Measurements from ENCODE around the gene AFDN. TPM values are rescaled to one million over a fixed set of nuclear protein-coding genes. Genes with fewer than 3 reads are reported as not detected.

Gene AFDN
- total RNA-seq, 1 experiment from 2014 or later = 108 TPM

DNA sequence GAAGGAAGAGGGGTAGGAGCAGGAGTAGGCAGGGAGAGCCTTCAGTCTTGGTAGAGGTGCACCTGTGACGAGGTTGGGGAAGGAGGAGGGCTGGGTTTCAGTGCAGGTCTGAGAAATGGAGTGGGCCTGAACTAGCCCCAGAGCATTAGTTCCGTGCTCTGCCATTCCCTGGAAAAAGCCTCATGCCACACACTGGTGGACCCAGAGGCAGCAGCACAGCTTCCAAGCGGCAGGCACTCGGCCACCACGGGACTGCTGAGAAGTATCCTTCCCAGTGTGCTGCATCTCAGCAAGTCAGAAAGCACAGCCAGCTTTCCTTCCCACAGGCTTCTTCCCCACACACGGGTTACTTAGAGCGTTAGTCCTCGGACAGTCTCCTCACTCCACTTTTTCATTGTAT, 93.5 kb downstream of the AFDN start:
- no peaks in the 10 kb centered on the region for H3K79me2 ChIP-seq (ENCODE audit: low read depth)
- ChIA-PET CTCF (no interaction called here), POLR2A (ENCODE audit: unreplicated experiment) (no interaction called here)
- no peaks in the 10 kb centered on the region for H3K9me3 ChIP-seq (ENCODE audit: insufficient read depth, low read depth)
- no peak overlapping the region for H3K4me3 ChIP-seq
- BruUV-seq (replicated peaks) = no TSS peak
- H3K27me3 ChIP-seq (ENCODE audit: insufficient read depth, low read depth) = no peaks in the 10 kb centered on the region
- no peaks in the 10 kb centered on the region for H3F3A ChIP-seq (ENCODE audit: insufficient read depth, low read depth)
- H3K4me2 ChIP-seq = no peak overlapping the region
- H3K4me1 ChIP-seq (replicated peaks; ENCODE audit: insufficient read depth) = no peaks in the 10 kb centered on the region
- H3K9me2 ChIP-seq (ENCODE audit: insufficient read depth) = no peaks in the 10 kb centered on the region
- no peak for DNase-seq
- no peak overlapping the region for H2AFZ ChIP-seq
- H3K36me3 ChIP-seq (ENCODE audit: low read depth) = peaks cover 30% of the 10 kb centered on the region
- H3K27ac ChIP-seq = no peak overlapping the region
- H4K20me1 ChIP-seq (ENCODE audit: insufficient read depth) = 0 out of 2 replicates have a peak, but pooled peaks cover 4% of the 10 kb centered on the region
- TF ChIP-seq EZH2 (IDR thresholded peaks at IDR 0.05; ENCODE audit: low read depth) = no peak
- TF ChIP-seq, protein P1, sequence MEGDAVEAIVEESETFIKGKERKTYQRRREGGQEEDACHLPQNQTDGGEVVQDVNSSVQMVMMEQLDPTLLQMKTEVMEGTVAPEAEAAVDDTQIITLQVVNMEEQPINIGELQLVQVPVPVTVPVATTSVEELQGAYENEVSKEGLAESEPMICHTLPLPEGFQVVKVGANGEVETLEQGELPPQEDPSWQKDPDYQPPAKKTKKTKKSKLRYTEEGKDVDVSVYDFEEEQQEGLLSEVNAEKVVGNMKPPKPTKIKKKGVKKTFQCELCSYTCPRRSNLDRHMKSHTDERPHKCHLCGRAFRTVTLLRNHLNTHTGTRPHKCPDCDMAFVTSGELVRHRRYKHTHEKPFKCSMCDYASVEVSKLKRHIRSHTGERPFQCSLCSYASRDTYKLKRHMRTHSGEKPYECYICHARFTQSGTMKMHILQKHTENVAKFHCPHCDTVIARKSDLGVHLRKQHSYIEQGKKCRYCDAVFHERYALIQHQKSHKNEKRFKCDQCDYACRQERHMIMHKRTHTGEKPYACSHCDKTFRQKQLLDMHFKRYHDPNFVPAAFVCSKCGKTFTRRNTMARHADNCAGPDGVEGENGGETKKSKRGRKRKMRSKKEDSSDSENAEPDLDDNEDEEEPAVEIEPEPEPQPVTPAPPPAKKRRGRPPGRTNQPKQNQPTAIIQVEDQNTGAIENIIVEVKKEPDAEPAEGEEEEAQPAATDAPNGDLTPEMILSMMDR (conservative IDR thresholded peaks at IDR 0.05) = no peak
- intact Hi-C loops (cut with micrococcal nuclease; ENCODE audit: unreplicated experiment) = no loop called here

- Histone ChIP-seq H3K36me3 (ENCODE audit: low read depth) (peaks cover 31% of the 10 kb centered on the region), H2AFZ (no peak overlapping the region), H3K4me3 (no peak overlapping the region), H3K27me3 (ENCODE audit: insufficient read depth, low read depth) (no peaks in the 10 kb centered on the region), H3K4me2 (no peak overlapping the region), H3K79me2 (ENCODE audit: low read depth) (no peaks in the 10 kb centered on the region), H3F3A (ENCODE audit: insufficient read depth, low read depth) (no peaks in the 10 kb centered on the region), H3K9me2 (ENCODE audit: insufficient read depth) (no peaks in the 10 kb centered on the region), H3K9me3 (ENCODE audit: insufficient read depth, low read depth) (no peaks in the 10 kb centered on the region), H3K4me1 (replicated peaks; ENCODE audit: insufficient read depth) (no peaks in the 10 kb centered on the region), H4K20me1 (ENCODE audit: insufficient read depth) (0 out of 2 replicates have a peak, but pooled peaks cover 4% of the 10 kb centered on the region), H3K27ac (no peak overlapping the region)
- DNase-seq = no peak
- CTCF ChIA-PET = no interaction called here
- POLR2A ChIA-PET (ENCODE audit: unreplicated experiment) = no interaction called here
- intact Hi-C loops (cut with micrococcal nuclease; ENCODE audit: unreplicated experiment) = no loop called here
- BruUV-seq (replicated peaks) = no TSS peak
- TF ChIP-seq, protein P1 (conservative IDR thresholded peaks at IDR 0.05) = no peak
- TF ChIP-seq EZH2 (IDR thresholded peaks at IDR 0.05; ENCODE audit: low read depth) = no peak
Observed at GRCh38 chr6:167921831-167922230, 95.1 kb downstream of the AFDN start.

- H3K9me2 ChIP-seq (ENCODE audit: insufficient read depth) = no peaks in the 10 kb centered on the region
- no peaks in the 10 kb centered on the region for H3K9me3 ChIP-seq (ENCODE audit: insufficient read depth, low read depth)
- H3K27ac ChIP-seq = no peak overlapping the region
- H3F3A ChIP-seq (ENCODE audit: insufficient read depth, low read depth) = no peaks in the 10 kb centered on the region
- no peaks in the 10 kb centered on the region for H3K27me3 ChIP-seq (ENCODE audit: insufficient read depth, low read depth)
- peaks cover 16% of the 10 kb centered on the region for H3K36me3 ChIP-seq (ENCODE audit: low read depth)
- intact Hi-C loops (cut with micrococcal nuclease; ENCODE audit: unreplicated experiment) = no loop called here
- no peak for TF ChIP-seq EZH2 (IDR thresholded peaks at IDR 0.05; ENCODE audit: low read depth)
- TF ChIP-seq, protein P1 (conservative IDR thresholded peaks at IDR 0.05) = no peak
- H3K4me2 ChIP-seq = no peak overlapping the region
- H3K4me3 ChIP-seq = no peak overlapping the region
- DNase-seq = no peak
- H3K4me1 ChIP-seq (replicated peaks; ENCODE audit: insufficient read depth) = no peaks in the 10 kb centered on the region
- no peaks in the 10 kb centered on the region for H3K79me2 ChIP-seq (ENCODE audit: low read depth)
- BruUV-seq (replicated peaks) = no TSS peak
- no peaks in the 10 kb centered on the region for H4K20me1 ChIP-seq (ENCODE audit: insufficient read depth)
- H2AFZ ChIP-seq = no peak overlapping the region
- POLR2A ChIA-PET (ENCODE audit: unreplicated experiment) = no interaction called here
- CTCF ChIA-PET = no interaction called here
Observed at GRCh38 chr6:167925026-167925425, 98.3 kb downstream of the AFDN start.

Data from PC-9 (cell line).